Myocyte (in vitro differentiated cells): Measurements from ENCODE around the gene RHBG. TPM values are rescaled to one million over a fixed set of nuclear protein-coding genes. Genes with fewer than 3 reads are reported as not detected.
"Not testable (repeated sequence)": the region's sequence is repeated elsewhere in the genome, so short reads cannot be mapped to it uniquely, and the experiment has no call there.

Source experiments
- DNase-seq: peaks from one replicate; pipeline ENCODE4 v3.0.0-alpha.2; 2012; ENCODE audit warnings: low read depth
- total RNA-seq: library from RNA; depleted of rRNA; stranded (reverse); fragments of >200 nt; gene quantifications from 2 replicates; pipeline ENCODE4 v1.2.3, GENCODE V29; 2014

Gene RHBG
- total RNA-seq, 1 donor from 2014 or later, result not detected

GRCh38 chr1:156360534-156360933, 8.5 kb upstream of the RHBG start:
- DNase-seq, result no peak

- DNase-seq, result no peak
Measured at GRCh38 chr1:156365754-156366153, 3.3 kb upstream of the RHBG start.

- no peak for DNase-seq
Measured at GRCh38 chr1:156366378-156367166, 2.4 kb upstream of the RHBG start.

GRCh38 chr1:156367383-156368156, 1.4 kb upstream of the RHBG start:
- no peak for DNase-seq

- DNase-seq, result no peak
Measured at GRCh38 chr1:156368157-156368658, 803 bp upstream of the RHBG start.

GRCh38 chr1:156369685-156370286, 775 bp downstream of the RHBG start:
- DNase-seq, result not testable (repeated sequence)

GRCh38 chr1:156371553-156372264, 2.7 kb downstream of the RHBG start:
- DNase-seq, result peak; percentile 21

GRCh38 chr1:156372265-156372586, 3.2 kb downstream of the RHBG start:
- DNase-seq, result no peak

GRCh38 chr1:156372876-156373275, 3.9 kb downstream of the RHBG start:
- no peak for DNase-seq

GRCh38 chr1:156373546-156373945, 4.5 kb downstream of the RHBG start:
- DNase-seq, result no peak

- no peak for DNase-seq
Measured at GRCh38 chr1:156376146-156376545, 7.1 kb downstream of the RHBG start.

GRCh38 chr1:156376958-156377919, 8.2 kb downstream of the RHBG start:
- no peak for DNase-seq

GRCh38 chr1:156378557-156378956, 9.5 kb downstream of the RHBG start:
- DNase-seq, result no peak

- peak; percentile 67 for DNase-seq
Measured at GRCh38 chr1:156379420-156380165, 10.6 kb downstream of the RHBG start.

- DNase-seq, result no peak
Measured at GRCh38 chr1:156382561-156382960, 13.6 kb downstream of the RHBG start.

GRCh38 chr1:156383023-156383422, 14.0 kb downstream of the RHBG start:
- peak; percentile 57 for DNase-seq

- no peak for DNase-seq
Measured at GRCh38 chr1:156384007-156384406, 15.0 kb downstream of the RHBG start.

- DNase-seq, result no peak
Measured at GRCh38 chr1:156384658-156385057, 15.6 kb downstream of the RHBG start.

- DNase-seq, result peak; percentile 65
Measured at GRCh38 chr1:156385534-156386031, 16.6 kb downstream of the RHBG start.
